HG02840 (cell line): Measurements from ENCODE around the gene UIMC1.
"Not testable (repeated sequence)": the region's sequence is repeated elsewhere in the genome, so short reads cannot be mapped to it uniquely, and the experiment has no call there.

Experiments used
- ATAC-seq: cut with Tn5 transposase; IDR thresholded peaks from one replicate; pipeline ENCODE4 v1.9.1; 2021; ENCODE audit warnings: mild to moderate bottlenecking, moderate library complexity, moderate number of reproducible peaks; ENCODE audit not compliant: unreplicated experiment, low FRiP score

The UIMC1 gene

GRCh38 chr5:177010153-177010552 is 3.6 kb upstream of the UIMC1 start:
- no peak for ATAC-seq

- ATAC-seq = no peak
These were observed 2.1 kb upstream of the UIMC1 start for GRCh38 chr5:177008716-177009115.

GRCh38 chr5:177005619-177006264 is 837 bp downstream of the UIMC1 start:
- peak; percentile 28 for ATAC-seq

- no peak for ATAC-seq
These were observed 1.6 kb downstream of the UIMC1 start for GRCh38 chr5:177004961-177005360.

- no peak for ATAC-seq
These were observed 2.9 kb downstream of the UIMC1 start for GRCh38 chr5:177003649-177004048.

GRCh38 chr5:176999526-176999925 is 7.1 kb downstream of the UIMC1 start:
- ATAC-seq = not testable (repeated sequence)

- no peak for ATAC-seq
These were observed 7.8 kb downstream of the UIMC1 start for GRCh38 chr5:176998828-176999227.

- no peak for ATAC-seq
These were observed 9.8 kb downstream of the UIMC1 start for GRCh38 chr5:176996780-176997179.

GRCh38 chr5:176995896-176996767 is 10.4 kb downstream of the UIMC1 start:
- ATAC-seq = no peak

- no peak for ATAC-seq
These were observed 11.5 kb downstream of the UIMC1 start for GRCh38 chr5:176995122-176995490.

GRCh38 chr5:176994460-176995121 is 12.0 kb downstream of the UIMC1 start:
- no peak for ATAC-seq

- ATAC-seq = not testable (repeated sequence)
These were observed 13.5 kb downstream of the UIMC1 start for GRCh38 chr5:176993081-176993480.

- ATAC-seq = no peak
These were observed 19.0 kb downstream of the UIMC1 start for GRCh38 chr5:176987583-176987982.

- ATAC-seq = no peak
These were observed 20.3 kb downstream of the UIMC1 start for GRCh38 chr5:176986280-176986679.

GRCh38 chr5:176985516-176985915 is 21.1 kb downstream of the UIMC1 start:
- no peak for ATAC-seq

GRCh38 chr5:176984176-176984575 is 22.4 kb downstream of the UIMC1 start:
- ATAC-seq = not testable (repeated sequence)

GRCh38 chr5:176983593-176983992 is 23.0 kb downstream of the UIMC1 start:
- not testable (repeated sequence) for ATAC-seq

- ATAC-seq = not testable (repeated sequence)
These were observed 23.5 kb downstream of the UIMC1 start for GRCh38 chr5:176983112-176983511.

- no peak for ATAC-seq
These were observed 25.8 kb downstream of the UIMC1 start for GRCh38 chr5:176980818-176981217.

GRCh38 chr5:176979669-176980068 is 26.9 kb downstream of the UIMC1 start:
- no peak for ATAC-seq

GRCh38 chr5:176965633-176966032 is 40.9 kb downstream of the UIMC1 start:
- ATAC-seq = no peak
